ENCODE measurements around the gene MYLK. TPM values are rescaled to one million over a fixed set of nuclear protein-coding genes. Genes with fewer than 3 reads are reported as not detected.

Gene MYLK
- total RNA-seq, 1 experiment from 2014 or later: 23.0 TPM

GRCh38 chr3:123640740-123641462 is 243.2 kb downstream of the MYLK start:
- no peak for TF ChIP-seq CTCF (IDR thresholded peaks at IDR 0.05; ENCODE audit: insufficient read depth in 1 of 2, low read depth in 1 of 2, low read length in 1 of 2, severe bottlenecking in 1 of 2, unreplicated experiment in 1 of 2)
- H3K4me3 Mint-ChIP-seq (ENCODE audit: unreplicated experiment): no peak overlapping the region
- Histone ChIP-seq H3K9me3 (no peaks in the 10 kb centered on the region), H3K4me1 (peaks cover 13% of the 10 kb centered on the region), H3K27me3 (replicated peaks; ENCODE audit: control insufficient read depth, insufficient read depth, low read length) (no peaks in the 10 kb centered on the region), H3K4me3 (ENCODE audit: low read depth, low read length) (no peak overlapping the region), H3K36me3 (ENCODE audit: control insufficient read depth, insufficient read depth, low read length) (no peaks in the 10 kb centered on the region)
- H3K4me1 Mint-ChIP-seq (ENCODE audit: low read depth, unreplicated experiment): peaks cover 6% of the 10 kb centered on the region
- H3K27me3 Mint-ChIP-seq (ENCODE audit: insufficient read depth, unreplicated experiment): no peaks in the 10 kb centered on the region
- intact Hi-C loops (cut with micrococcal nuclease; ENCODE audit: unreplicated experiment): no loop called here
- BruUV-seq (replicated peaks): no TSS peak
- no peak for DNase-seq
- CTCF ChIA-PET: interaction anchor here (2.1 kb wide), 1 partner anchor 61 kb away, joined by 5 read pairs; no protein-coding TSS in a partner anchor
- POLR2A ChIA-PET: no interaction called here
- no peaks in the 10 kb centered on the region for H3K9me3 Mint-ChIP-seq (ENCODE audit: unreplicated experiment)
- H3K27ac Mint-ChIP-seq (ENCODE audit: unreplicated experiment): no peak overlapping the region
- H3K36me3 Mint-ChIP-seq (ENCODE audit: insufficient read depth, unreplicated experiment): no peaks in the 10 kb centered on the region

- Histone ChIP-seq H3K36me3 (ENCODE audit: control insufficient read depth, insufficient read depth, low read length) (no peaks in the 10 kb centered on the region), H3K4me3 (ENCODE audit: low read depth, low read length) (no peak overlapping the region), H3K9me3 (no peaks in the 10 kb centered on the region), H3K27me3 (replicated peaks; ENCODE audit: control insufficient read depth, insufficient read depth, low read length) (no peaks in the 10 kb centered on the region), H3K4me1 (peaks cover 16% of the 10 kb centered on the region)
- no TSS peak for BruUV-seq (replicated peaks)
- CTCF ChIA-PET: no interaction called here
- no peak for DNase-seq
- H3K9me3 Mint-ChIP-seq (ENCODE audit: unreplicated experiment): no peaks in the 10 kb centered on the region
- H3K4me1 Mint-ChIP-seq (ENCODE audit: low read depth, unreplicated experiment): peaks cover 6% of the 10 kb centered on the region
- no peaks in the 10 kb centered on the region for H3K27me3 Mint-ChIP-seq (ENCODE audit: insufficient read depth, unreplicated experiment)
- H3K4me3 Mint-ChIP-seq (ENCODE audit: unreplicated experiment): no peak overlapping the region
- POLR2A ChIA-PET: no interaction called here
- intact Hi-C loops (cut with micrococcal nuclease; ENCODE audit: unreplicated experiment): no loop called here
- H3K36me3 Mint-ChIP-seq (ENCODE audit: insufficient read depth, unreplicated experiment): no peaks in the 10 kb centered on the region
- no peak overlapping the region for H3K27ac Mint-ChIP-seq (ENCODE audit: unreplicated experiment)
- TF ChIP-seq CTCF (IDR thresholded peaks at IDR 0.05; ENCODE audit: insufficient read depth in 1 of 2, low read depth in 1 of 2, low read length in 1 of 2, severe bottlenecking in 1 of 2, unreplicated experiment in 1 of 2): no peak
Measured at GRCh38 chr3:123640311-123640710, 243.8 kb downstream of the MYLK start.

- H3K4me1 Mint-ChIP-seq (ENCODE audit: low read depth, unreplicated experiment): peaks cover 6% of the 10 kb centered on the region
- H3K4me1 ChIP-seq: peaks cover 16% of the 10 kb centered on the region
- no peaks in the 10 kb centered on the region for H3K9me3 ChIP-seq
- ChIA-PET CTCF (interaction anchor here (0.6 kb wide), 1 partner anchor 15 kb away, joined by 5 read pairs; no protein-coding TSS in a partner anchor), POLR2A (no interaction called here)
- H3K36me3 Mint-ChIP-seq (ENCODE audit: insufficient read depth, unreplicated experiment): no peaks in the 10 kb centered on the region
- H3K27ac Mint-ChIP-seq (ENCODE audit: unreplicated experiment): no peak overlapping the region
- BruUV-seq (replicated peaks): no TSS peak
- no peaks in the 10 kb centered on the region for H3K36me3 ChIP-seq (ENCODE audit: control insufficient read depth, insufficient read depth, low read length)
- TF ChIP-seq CTCF (IDR thresholded peaks at IDR 0.05; ENCODE audit: insufficient read depth in 1 of 2, low read depth in 1 of 2, low read length in 1 of 2, severe bottlenecking in 1 of 2, unreplicated experiment in 1 of 2): no peak
- H3K27me3 Mint-ChIP-seq (ENCODE audit: insufficient read depth, unreplicated experiment): no peaks in the 10 kb centered on the region
- H3K4me3 Mint-ChIP-seq (ENCODE audit: unreplicated experiment): no peak overlapping the region
- no peak for DNase-seq
- H3K9me3 Mint-ChIP-seq (ENCODE audit: unreplicated experiment): no peaks in the 10 kb centered on the region
- intact Hi-C loops (cut with micrococcal nuclease; ENCODE audit: unreplicated experiment): no loop called here
- H3K27me3 ChIP-seq (replicated peaks; ENCODE audit: control insufficient read depth, insufficient read depth, low read length): no peaks in the 10 kb centered on the region
- H3K4me3 ChIP-seq (ENCODE audit: low read depth, low read length): no peak overlapping the region
Measured at GRCh38 chr3:123638936-123639689, 245.0 kb downstream of the MYLK start.

Measured in Caco-2 (cell line).